Measurements from ENCODE around the gene ZNF326. TPM values are rescaled to one million over a fixed set of nuclear protein-coding genes. Genes with fewer than 3 reads are reported as not detected.
A peak's percentile ranks its signal among the peaks of the same experiment; 100 is the strongest.
"Not testable (repeated sequence)": the region's sequence is repeated elsewhere in the genome, so short reads cannot be mapped to it uniquely, and the experiment has no call there.

Gene ZNF326
- polyA plus RNA-seq, 3 donors from 2014 or later: 6.0 to 9.2 (median 7.2) TPM

GRCh38 chr1:89974696-89975470 lies 20.0 kb upstream of the ZNF326 start:
- H3K9me3 Mint-ChIP-seq: peaks cover 0 to 2% (median 0%) of the 10 kb centered on the region in 6 donors
- H3K4me3 Mint-ChIP-seq: no peak overlapping the region
- H3K27me3 Mint-ChIP-seq (ENCODE audit: low read depth in 3 of 3): peaks cover 0 to 10% (median 3%) of the 10 kb centered on the region in 3 donors
- H3K36me3 Mint-ChIP-seq: no peaks in the 10 kb centered on the region
- no peak for DNase-seq
- no peaks in the 10 kb centered on the region for H3K4me1 Mint-ChIP-seq
- no peak overlapping the region for H3K27ac Mint-ChIP-seq

GRCh38 chr1:89975540-89976125 lies 19.3 kb upstream of the ZNF326 start:
- Mint-ChIP-seq H3K27ac (no peak overlapping the region), H3K4me1 (no peaks in the 10 kb centered on the region), H3K27me3 (ENCODE audit: low read depth in 3 of 3) (peaks cover 0 to 14% (median 3%) of the 10 kb centered on the region in 3 donors), H3K9me3 (peaks cover 0 to 2% (median 0%) of the 10 kb centered on the region in 6 donors), H3K4me3 (no peak overlapping the region), H3K36me3 (no peaks in the 10 kb centered on the region)
- no peak for DNase-seq

- Mint-ChIP-seq H3K27me3 (ENCODE audit: low read depth in 3 of 3) (peaks cover 0 to 8% (median 2%) of the 10 kb centered on the region in 3 donors), H3K9me3 (peaks cover 0 to 2% (median 0%) of the 10 kb centered on the region in 6 donors), H3K4me1 (no peaks in the 10 kb centered on the region), H3K4me3 (no peak overlapping the region), H3K27ac (no peak overlapping the region), H3K36me3 (no peaks in the 10 kb centered on the region)
- DNase-seq: no peak
Observed at GRCh38 chr1:89978755-89979154, 16.2 kb upstream of the ZNF326 start.

GRCh38 chr1:89980605-89981004 lies 14.3 kb upstream of the ZNF326 start:
- Mint-ChIP-seq H3K27ac (no peak overlapping the region), H3K27me3 (ENCODE audit: low read depth in 3 of 3) (peaks cover 0 to 9% (median 1%) of the 10 kb centered on the region in 3 donors), H3K36me3 (no peaks in the 10 kb centered on the region), H3K4me3 (no peak overlapping the region), H3K9me3 (no peaks in the 10 kb centered on the region), H3K4me1 (no peaks in the 10 kb centered on the region)
- no peak for DNase-seq

- not testable (repeated sequence) for DNase-seq; H3K27ac Mint-ChIP-seq; H3K4me3 Mint-ChIP-seq; H3K27me3 Mint-ChIP-seq (ENCODE audit: low read depth in 3 of 3); H3K9me3 Mint-ChIP-seq; H3K36me3 Mint-ChIP-seq; H3K4me1 Mint-ChIP-seq
Observed at GRCh38 chr1:89982846-89983245, 12.1 kb upstream of the ZNF326 start.

- H3K36me3 Mint-ChIP-seq; H3K9me3 Mint-ChIP-seq; H3K4me3 Mint-ChIP-seq; DNase-seq; H3K27ac Mint-ChIP-seq; H3K27me3 Mint-ChIP-seq (ENCODE audit: low read depth in 3 of 3); H3K4me1 Mint-ChIP-seq: not testable (repeated sequence)
Observed at GRCh38 chr1:89984564-89985116, 10.3 kb upstream of the ZNF326 start.

GRCh38 chr1:89986020-89986419 lies 8.9 kb upstream of the ZNF326 start:
- peaks cover 1 to 2% (median 2%) of the 10 kb centered on the region in 3 donors for H3K27me3 Mint-ChIP-seq (ENCODE audit: low read depth in 3 of 3)
- no peak for DNase-seq
- H3K4me3 Mint-ChIP-seq: no peak overlapping the region
- no peak overlapping the region for H3K27ac Mint-ChIP-seq
- H3K9me3 Mint-ChIP-seq: no peaks in the 10 kb centered on the region
- H3K4me1 Mint-ChIP-seq: no peaks in the 10 kb centered on the region
- H3K36me3 Mint-ChIP-seq: no peaks in the 10 kb centered on the region

- Mint-ChIP-seq H3K27ac (no peak overlapping the region), H3K36me3 (no peaks in the 10 kb centered on the region), H3K9me3 (no peaks in the 10 kb centered on the region), H3K27me3 (ENCODE audit: low read depth in 3 of 3) (peaks cover 1 to 5% (median 2%) of the 10 kb centered on the region in 3 donors), H3K4me3 (no peak overlapping the region), H3K4me1 (no peaks in the 10 kb centered on the region)
- peak; percentile 52 to 64 (median 57) for DNase-seq
Observed at GRCh38 chr1:89987159-89987819, 7.6 kb upstream of the ZNF326 start.

GRCh38 chr1:89989099-89989498 lies 5.8 kb upstream of the ZNF326 start:
- H3K4me1 Mint-ChIP-seq: no peaks in the 10 kb centered on the region
- no peaks in the 10 kb centered on the region for H3K36me3 Mint-ChIP-seq
- DNase-seq: no peak
- H3K27me3 Mint-ChIP-seq (ENCODE audit: low read depth in 3 of 3): peaks cover 2 to 7% (median 2%) of the 10 kb centered on the region in 3 donors
- no peak overlapping the region for H3K27ac Mint-ChIP-seq
- H3K9me3 Mint-ChIP-seq: no peaks in the 10 kb centered on the region
- no peak overlapping the region for H3K4me3 Mint-ChIP-seq

GRCh38 chr1:89989799-89990198 lies 5.1 kb upstream of the ZNF326 start:
- no peak for DNase-seq
- H3K27me3 Mint-ChIP-seq (ENCODE audit: low read depth in 3 of 3): peaks cover 2 to 12% (median 4%) of the 10 kb centered on the region in 3 donors
- H3K27ac Mint-ChIP-seq: no peak overlapping the region
- no peaks in the 10 kb centered on the region for H3K36me3 Mint-ChIP-seq
- H3K4me1 Mint-ChIP-seq: peaks cover 0 to 1% of the 10 kb centered on the region in 2 donors
- H3K9me3 Mint-ChIP-seq: no peaks in the 10 kb centered on the region
- no peak overlapping the region for H3K4me3 Mint-ChIP-seq

GRCh38 chr1:89990976-89991831 lies 3.7 kb upstream of the ZNF326 start:
- Mint-ChIP-seq H3K27me3 (ENCODE audit: low read depth in 3 of 3) (peaks cover 2 to 15% (median 8%) of the 10 kb centered on the region in 3 donors), H3K27ac (no peak overlapping the region), H3K4me1 (peaks cover 10% of the 10 kb centered on the region in 2 donors), H3K4me3 (no peak overlapping the region), H3K9me3 (no peaks in the 10 kb centered on the region), H3K36me3 (no peaks in the 10 kb centered on the region)
- DNase-seq: no peak

GRCh38 chr1:89993541-89993940 lies 1.4 kb upstream of the ZNF326 start:
- peaks cover 0 to 4% (median 0%) of the 10 kb centered on the region in 3 donors for H3K36me3 Mint-ChIP-seq
- no peaks in the 10 kb centered on the region for H3K9me3 Mint-ChIP-seq
- peak overlapping the region in 4 of 5 donors; percentile 66 to 80 (median 70) for H3K4me3 Mint-ChIP-seq
- no peak for DNase-seq
- peaks cover 29 to 33% of the 10 kb centered on the region in 2 donors for H3K4me1 Mint-ChIP-seq
- H3K27me3 Mint-ChIP-seq (ENCODE audit: low read depth in 3 of 3): peaks cover 2 to 15% (median 8%) of the 10 kb centered on the region in 3 donors
- peak overlapping the region in 2 of 6 donors; percentile 23 to 50 for H3K27ac Mint-ChIP-seq

- peaks cover 2 to 15% (median 8%) of the 10 kb centered on the region in 3 donors for H3K27me3 Mint-ChIP-seq (ENCODE audit: low read depth in 3 of 3)
- peaks cover 0 to 5% (median 0%) of the 10 kb centered on the region in 3 donors for H3K36me3 Mint-ChIP-seq
- no peaks in the 10 kb centered on the region for H3K9me3 Mint-ChIP-seq
- DNase-seq: no peak
- H3K4me3 Mint-ChIP-seq: peak overlapping the region; percentile 95 to 100 (median 98)
- H3K27ac Mint-ChIP-seq: peak overlapping the region; percentile 71 to 93 (median 86)
- peaks cover 29 to 41% of the 10 kb centered on the region in 2 donors for H3K4me1 Mint-ChIP-seq
Observed at GRCh38 chr1:89994231-89994804, 592 bp upstream of the ZNF326 start.
